Caco-2 (cell line): Measurements from ENCODE around the gene LEKR1. TPM values are rescaled to one million over a fixed set of nuclear protein-coding genes. Genes with fewer than 3 reads are reported as not detected.

Source experiments
- BruUV-seq: library from RNA; stranded (reverse); fragments of 400-500 nt; replicated peaks from 2 replicates; lab custom pipeline; 2021; lab: Mats Ljungman, UMichigan
- CTCF ChIA-PET: fragments of 300-600 bp; sonication (Branson Sonifier 250); formaldehyde crosslinking; loops from one replicate; lab custom pipeline; 2022; ENCODE audit warnings: antibody characterized with exemption; lab: Charles Lee
- POLR2A ChIA-PET: fragments of 300-600 bp; sonication (Branson Sonifier 250); formaldehyde crosslinking; loops from one replicate; lab custom pipeline; 2022; ENCODE audit warnings: antibody characterized with exemption; lab: Charles Lee
- DNase-seq, 2 experiments: peaks; one replicate each; pipeline versions ENCODE4 v3.0.0 to v3.0.0-alpha.2; 2020 to 2022
- H3K27me3 ChIP-seq: replicated peaks from 2 replicates; pipeline ENCODE4 v1.6.0; 2011; ENCODE audit warnings: low read length; ENCODE audit not compliant: control insufficient read depth, insufficient read depth
- H3K36me3 ChIP-seq: 2 replicates; pipeline ENCODE4 v1.5.1; 2011; ENCODE audit warnings: low read length; ENCODE audit not compliant: control insufficient read depth, insufficient read depth
- H3K4me1 ChIP-seq: fragments of 250-450 bp; sonication (Bioruptor Pico); 2 replicates; pipeline ENCODE4 v1.5.1; 2020; ENCODE audit warnings: mild to moderate bottlenecking
- H3K4me3 ChIP-seq: 2 replicates; pipeline ENCODE4 v1.5.1; 2011; ENCODE audit warnings: low read depth, mild to moderate bottlenecking, control low read depth, low read length
- H3K9me3 ChIP-seq: fragments of 250-450 bp; sonication (Bioruptor Pico); 2 replicates; pipeline ENCODE4 v1.5.1; 2020; ENCODE audit warnings: mild to moderate bottlenecking, moderate library complexity
- H3K27ac Mint-ChIP-seq: one replicate; pipeline ENCODE4 v1.8.0; 2022; ENCODE audit warnings: mixed read lengths; ENCODE audit not compliant: unreplicated experiment
- H3K27me3 Mint-ChIP-seq: one replicate; pipeline ENCODE4 v1.8.0; 2022; ENCODE audit warnings: mixed read lengths; ENCODE audit not compliant: insufficient read depth, unreplicated experiment
- H3K36me3 Mint-ChIP-seq: one replicate; pipeline ENCODE4 v1.8.0; 2022; ENCODE audit warnings: mild to moderate bottlenecking, mixed read lengths; ENCODE audit not compliant: insufficient read depth, unreplicated experiment
- H3K4me1 Mint-ChIP-seq: one replicate; pipeline ENCODE4 v1.8.0; 2022; ENCODE audit warnings: low read depth, mixed read lengths; ENCODE audit not compliant: unreplicated experiment
- H3K4me3 Mint-ChIP-seq: one replicate; pipeline ENCODE4 v1.8.0; 2022; ENCODE audit warnings: mild to moderate bottlenecking, moderate library complexity, mixed read lengths; ENCODE audit not compliant: unreplicated experiment
- H3K9me3 Mint-ChIP-seq: one replicate; pipeline ENCODE4 v1.8.0; 2022; ENCODE audit warnings: mixed read lengths; ENCODE audit not compliant: unreplicated experiment
- CTCF ChIP-seq, 2 experiments: fragments of 200-600 bp in 1 of 2; IDR thresholded peaks; 1 replicate in 1 of 2; 2 replicates in 1 of 2; pipeline versions ENCODE4 v1.5.1 to v1.8.0; 2011 to 2022; ENCODE audit warnings: antibody characterized with exemption in 1 of 2, control low read depth in 1 of 2, inconsistent platforms in 1 of 2, low read depth in 1 of 2, low read length in 1 of 2, mild to moderate bottlenecking in 1 of 2, moderate library complexity in 1 of 2; ENCODE audit not compliant: insufficient read depth in 1 of 2, severe bottlenecking in 1 of 2, unreplicated experiment in 1 of 2
- intact Hi-C: fragments of 100-400 bp; cut with micrococcal nuclease; formaldehyde crosslinking; loops from one replicate; pipeline ENCODE4 v1.10.0; 2022; ENCODE audit not compliant: unreplicated experiment
- total RNA-seq: library from RNA; stranded (reverse); gene quantifications from 2 replicates; pipeline ENCODE4 v1.2.3, GENCODE V29; 2022

LEKR1 gene
- total RNA-seq, 1 experiment from 2014 or later, result 1.6 TPM

GRCh38 chr3:156806698-156807097, 19.5 kb upstream of the LEKR1 start:
- intact Hi-C loops, result no loop called here
- H3K4me1 ChIP-seq, result peaks cover 16% of the 10 kb centered on the region
- Mint-ChIP-seq H3K27me3 (no peaks in the 10 kb centered on the region), H3K4me1 (peaks cover 13% of the 10 kb centered on the region), H3K9me3 (peaks cover 11% of the 10 kb centered on the region), H3K36me3 (peaks cover 9% of the 10 kb centered on the region), H3K4me3 (no peak overlapping the region), H3K27ac (no peak overlapping the region)
- no TSS peak for BruUV-seq
- no peak for TF ChIP-seq CTCF (IDR thresholded peaks at IDR 0.05; ENCODE audit: insufficient read depth in 1 of 2, low read depth in 1 of 2, low read length in 1 of 2, severe bottlenecking in 1 of 2, unreplicated experiment in 1 of 2)
- no peak for DNase-seq
- ChIA-PET CTCF (no interaction called here), POLR2A (no interaction called here)
- H3K27me3 ChIP-seq, result no peaks in the 10 kb centered on the region
- H3K4me3 ChIP-seq, result no peak overlapping the region
- H3K36me3 ChIP-seq, result no peaks in the 10 kb centered on the region
- no peaks in the 10 kb centered on the region; the same call in 1 of the 2 replicates for H3K9me3 ChIP-seq

GRCh38 chr3:156808025-156808424, 18.1 kb upstream of the LEKR1 start:
- ChIA-PET CTCF (no interaction called here), POLR2A (no interaction called here)
- no peaks in the 10 kb centered on the region for H3K36me3 ChIP-seq
- no peaks in the 10 kb centered on the region for H3K27me3 ChIP-seq
- Mint-ChIP-seq H3K36me3 (peaks cover 9% of the 10 kb centered on the region), H3K9me3 (peaks cover 11% of the 10 kb centered on the region), H3K27me3 (no peaks in the 10 kb centered on the region), H3K4me3 (no peak overlapping the region), H3K4me1 (peaks cover 14% of the 10 kb centered on the region), H3K27ac (no peak overlapping the region)
- BruUV-seq, result no TSS peak
- no peak overlapping the region for H3K4me3 ChIP-seq
- H3K4me1 ChIP-seq, result peaks cover 29% of the 10 kb centered on the region
- H3K9me3 ChIP-seq, result no peaks in the 10 kb centered on the region; the same call in 1 of the 2 replicates
- intact Hi-C loops, result no loop called here
- no peak for TF ChIP-seq CTCF (IDR thresholded peaks at IDR 0.05; ENCODE audit: insufficient read depth in 1 of 2, low read depth in 1 of 2, low read length in 1 of 2, severe bottlenecking in 1 of 2, unreplicated experiment in 1 of 2)
- no peak for DNase-seq

GRCh38 chr3:156811089-156811862, 14.9 kb upstream of the LEKR1 start:
- H3K36me3 ChIP-seq, result no peaks in the 10 kb centered on the region
- H3K27ac Mint-ChIP-seq, result no peak overlapping the region
- TF ChIP-seq CTCF (IDR thresholded peaks at IDR 0.05; ENCODE audit: insufficient read depth in 1 of 2, low read depth in 1 of 2, low read length in 1 of 2, severe bottlenecking in 1 of 2, unreplicated experiment in 1 of 2), result no peak
- CTCF ChIA-PET, result no interaction called here
- H3K9me3 Mint-ChIP-seq, result no peaks in the 10 kb centered on the region
- intact Hi-C loops, result no loop called here
- H3K27me3 ChIP-seq, result no peaks in the 10 kb centered on the region
- H3K4me3 ChIP-seq, result no peak overlapping the region
- no TSS peak for BruUV-seq
- H3K27me3 Mint-ChIP-seq, result no peaks in the 10 kb centered on the region
- H3K4me3 Mint-ChIP-seq, result no peak overlapping the region
- POLR2A ChIA-PET, result no interaction called here
- H3K9me3 ChIP-seq, result no peaks in the 10 kb centered on the region
- peaks cover 20% of the 10 kb centered on the region for H3K4me1 Mint-ChIP-seq
- peaks cover 19% of the 10 kb centered on the region for H3K36me3 Mint-ChIP-seq
- no peak for DNase-seq
- peaks cover 36% of the 10 kb centered on the region for H3K4me1 ChIP-seq
